Gastroesophageal sphincter (tissue), 3 donors: Measurements from ENCODE around the gene PTK6.

ENCODE experiments used
- POLR2A ChIP-seq, 2 donors: fragments of 450-650 bp; IDR thresholded peaks; one replicate each; pipeline ENCODE4 v1.6.1; 2017; ENCODE audit warnings: antibody characterized with exemption in 2 of 2, mild to moderate bottlenecking in 2 of 2, moderate library complexity in 1 of 2
- POLR2AphosphoS5 ChIP-seq: sonication (generic); formaldehyde crosslinking; IDR thresholded peaks from one replicate; pipeline ENCODE4 v1.6.1; 2017; ENCODE audit warnings: antibody characterized with exemption
- TF ChIP-seq, protein P1 (sequence below), 4 experiments: fragments of 200-600 bp in 2 of 4; fragments of 450-650 bp in 2 of 4; sonication (generic) in 1 of 4; IDR thresholded peaks; one replicate each; pipeline ENCODE4 v1.5.1; 2017 to 2019; ENCODE audit warnings: antibody characterized with exemption in 4 of 4, mild to moderate bottlenecking in 2 of 4, moderate library complexity in 2 of 4

- TF ChIP-seq, protein P1, sequence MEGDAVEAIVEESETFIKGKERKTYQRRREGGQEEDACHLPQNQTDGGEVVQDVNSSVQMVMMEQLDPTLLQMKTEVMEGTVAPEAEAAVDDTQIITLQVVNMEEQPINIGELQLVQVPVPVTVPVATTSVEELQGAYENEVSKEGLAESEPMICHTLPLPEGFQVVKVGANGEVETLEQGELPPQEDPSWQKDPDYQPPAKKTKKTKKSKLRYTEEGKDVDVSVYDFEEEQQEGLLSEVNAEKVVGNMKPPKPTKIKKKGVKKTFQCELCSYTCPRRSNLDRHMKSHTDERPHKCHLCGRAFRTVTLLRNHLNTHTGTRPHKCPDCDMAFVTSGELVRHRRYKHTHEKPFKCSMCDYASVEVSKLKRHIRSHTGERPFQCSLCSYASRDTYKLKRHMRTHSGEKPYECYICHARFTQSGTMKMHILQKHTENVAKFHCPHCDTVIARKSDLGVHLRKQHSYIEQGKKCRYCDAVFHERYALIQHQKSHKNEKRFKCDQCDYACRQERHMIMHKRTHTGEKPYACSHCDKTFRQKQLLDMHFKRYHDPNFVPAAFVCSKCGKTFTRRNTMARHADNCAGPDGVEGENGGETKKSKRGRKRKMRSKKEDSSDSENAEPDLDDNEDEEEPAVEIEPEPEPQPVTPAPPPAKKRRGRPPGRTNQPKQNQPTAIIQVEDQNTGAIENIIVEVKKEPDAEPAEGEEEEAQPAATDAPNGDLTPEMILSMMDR (IDR thresholded peaks at IDR 0.05): no peak
- TF ChIP-seq POLR2AphosphoS5: no peak
- TF ChIP-seq POLR2A (IDR thresholded peaks at IDR 0.05): no peak
These were observed 55.1 kb downstream of the PTK6 start for GRCh38 chr20:63482021-63482587.
